Activated CD4-positive, CD25-positive, alpha-beta regulatory T cell treated with anti-CD3 and anti-CD28 coated beads, Interleukin-2, amount 50 U/mL, for 24 hours (primary cell): ENCODE measurements around the gene RANBP17.
"Not testable (repeated sequence)": the region's sequence is repeated elsewhere in the genome, so short reads cannot be mapped to it uniquely, and the experiment has no call there.

Experiments used
- ATAC-seq, 2 donors: fragments of 150-1000 bp; cut with Tn5 transposase; one replicate each; pipeline ENCODE4 v1.10.0; 2021; ENCODE audit warnings: mild to moderate bottlenecking in 1 of 2, moderate library complexity in 1 of 2

RANBP17 gene

DNA sequence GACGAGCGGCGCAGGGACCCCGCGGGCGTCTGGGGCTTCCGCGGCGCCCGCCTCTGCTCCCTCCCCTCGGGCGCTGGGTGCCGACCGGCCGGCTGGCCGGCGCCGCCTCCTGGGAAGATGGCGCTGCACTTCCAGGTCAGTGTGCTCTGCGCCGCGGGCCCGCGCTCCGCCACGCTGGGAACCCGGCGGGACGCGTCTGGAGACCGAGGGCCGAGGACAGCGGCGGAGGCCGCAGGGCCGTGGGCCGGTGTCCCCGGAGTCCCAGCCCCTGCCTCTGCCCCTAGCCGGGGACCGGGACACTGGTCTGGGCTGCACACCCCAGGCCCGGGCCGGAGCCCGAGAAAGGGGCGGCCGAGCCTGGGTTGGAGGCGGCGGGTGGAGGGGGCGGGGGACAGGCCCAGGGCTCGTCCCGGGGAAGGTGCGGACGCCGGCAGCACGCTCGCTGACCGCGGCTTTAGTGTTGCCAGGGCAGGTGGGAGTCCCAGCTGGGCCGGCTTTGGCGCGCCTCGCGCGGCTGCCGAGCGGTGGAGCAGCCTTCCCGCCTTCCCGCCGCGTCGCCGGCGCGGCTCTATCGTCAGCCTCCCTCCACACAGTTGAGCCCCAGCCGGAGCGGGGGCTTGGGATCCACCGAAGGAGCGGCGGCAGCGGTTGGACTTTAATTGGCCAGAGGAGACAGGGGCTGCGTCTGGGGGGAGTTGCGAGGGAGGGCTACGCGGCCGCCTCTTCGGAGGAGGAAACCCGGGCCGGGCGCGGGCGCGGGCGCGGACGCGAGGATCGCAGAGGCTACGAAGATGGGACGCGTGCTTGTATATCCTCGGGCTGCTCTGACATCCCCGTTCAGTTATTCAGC lies at the start of gene RANBP17:
Gene RANBP17, plus strand, starts transcription at position 102 of the 850 bp plus-strand sequence.
- ATAC-seq: no peak

GRCh38 chr5:170813231-170813630 lies 48.6 kb upstream of the RANBP17 start:
- no peak for ATAC-seq

- ATAC-seq: no peak
Observed at GRCh38 chr5:170817195-170817594, 44.6 kb upstream of the RANBP17 start.

DNA sequence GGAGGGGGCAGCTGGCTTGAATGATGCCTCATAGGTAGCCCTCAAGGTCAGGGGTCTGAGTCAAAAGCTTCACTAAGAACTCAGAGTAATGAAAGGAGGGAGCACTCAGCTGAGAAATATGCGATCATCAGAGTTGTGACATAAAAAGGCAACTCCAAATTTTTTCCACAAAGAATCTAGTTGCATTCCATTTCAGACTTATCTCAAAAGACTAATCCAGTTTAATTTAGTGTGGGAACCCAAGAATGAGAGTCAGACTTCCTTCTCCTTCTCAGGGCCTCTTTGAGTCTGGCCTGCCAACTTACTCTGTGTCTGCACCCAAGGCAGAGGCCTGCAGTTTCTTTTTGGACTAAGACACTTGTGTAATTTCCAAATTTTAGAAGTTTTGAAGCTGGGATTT lies 43.6 kb upstream of the RANBP17 start:
- no peak for ATAC-seq

DNA sequence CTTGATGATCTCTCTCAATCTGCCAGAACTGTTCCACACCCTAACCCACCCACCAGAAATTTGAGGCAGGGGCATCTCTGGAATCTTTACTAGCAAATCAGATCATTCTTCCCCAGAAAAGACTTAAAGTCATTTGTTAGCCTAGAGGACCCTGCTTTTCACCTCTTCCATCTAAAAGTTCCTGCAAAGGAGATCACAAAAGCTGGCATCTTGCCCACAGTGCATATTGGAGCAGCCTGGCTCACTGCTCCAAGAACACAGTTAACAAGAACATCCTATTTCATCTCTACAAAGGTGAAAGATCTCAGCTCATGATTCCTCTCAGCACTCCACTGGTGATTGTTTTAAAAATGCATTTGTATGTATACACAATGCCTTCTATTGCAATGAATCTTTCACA lies 42.0 kb upstream of the RANBP17 start:
- ATAC-seq: no peak

DNA sequence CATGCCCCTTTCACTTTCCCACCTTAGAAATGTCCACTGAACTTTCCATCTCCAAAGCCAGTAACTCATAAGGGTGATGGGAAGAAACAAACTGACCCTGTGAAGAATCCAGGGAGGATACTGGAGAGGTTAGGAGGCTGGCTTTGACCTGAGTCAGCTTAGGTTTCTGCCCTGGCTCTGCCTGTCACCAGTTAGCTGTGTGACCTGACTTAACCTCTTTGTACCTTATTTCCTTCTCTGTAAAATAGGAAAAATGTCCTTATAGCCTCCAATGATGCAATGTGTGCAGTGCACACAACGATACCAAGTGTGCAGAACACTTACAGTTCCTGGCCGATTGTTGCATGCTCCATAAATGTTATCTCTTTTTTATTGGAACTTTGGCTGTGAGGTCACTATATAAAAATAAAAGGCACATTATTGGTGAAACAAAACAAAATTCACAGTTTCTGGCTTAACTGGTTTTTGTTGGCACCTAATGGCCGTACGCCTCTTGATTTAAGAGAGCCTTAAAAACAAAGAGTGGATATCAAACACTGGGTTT lies 40.5 kb upstream of the RANBP17 start:
- ATAC-seq: no peak

- ATAC-seq: no peak
Observed at GRCh38 chr5:170826117-170826516, 35.7 kb upstream of the RANBP17 start.

GRCh38 chr5:170832241-170832640 lies 29.6 kb upstream of the RANBP17 start:
- ATAC-seq: no peak

- ATAC-seq: not testable (repeated sequence)
Observed at GRCh38 chr5:170833981-170834380, 27.8 kb upstream of the RANBP17 start.

GRCh38 chr5:170836226-170836625 lies 25.6 kb upstream of the RANBP17 start:
- ATAC-seq: no peak

DNA sequence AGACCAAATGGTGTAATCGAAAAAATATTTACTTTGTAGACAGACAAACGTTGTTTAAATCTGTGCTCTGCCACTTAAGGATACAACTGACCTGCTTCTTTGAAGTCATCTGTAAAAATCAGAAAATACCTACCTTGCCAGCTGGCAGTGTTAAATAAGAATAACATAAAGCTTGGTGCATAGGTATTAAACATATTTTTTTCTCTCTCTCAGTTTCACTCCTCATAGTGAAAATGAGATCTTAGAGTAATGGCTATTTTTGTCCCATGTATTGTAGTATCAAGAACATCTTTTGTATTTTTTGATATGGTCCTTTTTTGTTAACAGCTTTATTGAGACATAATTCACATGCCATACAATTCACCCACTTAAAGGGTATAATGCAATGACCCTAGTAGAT lies 17.9 kb upstream of the RANBP17 start:
- no peak for ATAC-seq

DNA sequence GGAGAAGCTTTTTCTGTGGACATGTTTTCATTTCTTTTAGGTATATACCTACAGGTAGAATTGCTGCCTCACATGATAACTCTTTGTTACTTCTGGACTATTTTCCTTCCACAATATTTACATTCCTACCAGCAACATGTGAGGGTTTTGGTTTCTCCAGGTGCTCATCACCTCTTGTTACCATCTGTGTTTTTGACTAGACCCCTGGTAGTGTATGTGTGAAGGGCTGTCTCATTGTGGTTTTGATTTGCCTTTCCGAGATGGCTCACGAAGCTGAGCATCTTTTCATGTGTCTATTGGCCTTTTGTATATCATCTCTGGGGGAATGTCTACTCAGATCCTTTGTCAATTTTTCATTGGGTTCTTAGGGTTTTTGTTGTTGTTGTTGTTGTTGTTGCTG lies 17.2 kb upstream of the RANBP17 start:
- no peak for ATAC-seq

- no peak for ATAC-seq
Observed at GRCh38 chr5:170846416-170846815, 15.4 kb upstream of the RANBP17 start.

GRCh38 chr5:170846846-170847245 lies 15.0 kb upstream of the RANBP17 start:
- no peak for ATAC-seq

DNA sequence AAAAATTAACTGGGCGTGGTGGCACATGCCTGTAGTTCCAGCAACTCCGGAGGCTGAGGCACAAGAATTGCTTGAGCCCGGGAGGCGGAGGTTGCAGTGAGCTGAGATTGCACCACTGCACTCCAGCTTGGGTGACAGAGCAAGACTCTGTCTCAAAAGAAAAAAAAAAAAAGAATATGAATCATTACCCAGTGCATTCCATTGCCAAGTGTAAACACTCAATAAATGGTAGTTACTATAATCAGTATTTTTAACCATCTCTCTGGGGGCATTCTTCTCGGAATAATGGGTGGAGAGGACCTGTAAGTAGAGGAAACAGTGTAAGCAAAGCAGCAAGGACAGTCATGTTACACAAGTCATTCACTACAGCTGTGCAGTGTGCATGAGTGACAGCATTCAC lies 13.8 kb upstream of the RANBP17 start:
- no peak for ATAC-seq

GRCh38 chr5:170849374-170849773 lies 12.4 kb upstream of the RANBP17 start:
- ATAC-seq: no peak

GRCh38 chr5:170854566-170854965 lies 7.3 kb upstream of the RANBP17 start:
- ATAC-seq: no peak

DNA sequence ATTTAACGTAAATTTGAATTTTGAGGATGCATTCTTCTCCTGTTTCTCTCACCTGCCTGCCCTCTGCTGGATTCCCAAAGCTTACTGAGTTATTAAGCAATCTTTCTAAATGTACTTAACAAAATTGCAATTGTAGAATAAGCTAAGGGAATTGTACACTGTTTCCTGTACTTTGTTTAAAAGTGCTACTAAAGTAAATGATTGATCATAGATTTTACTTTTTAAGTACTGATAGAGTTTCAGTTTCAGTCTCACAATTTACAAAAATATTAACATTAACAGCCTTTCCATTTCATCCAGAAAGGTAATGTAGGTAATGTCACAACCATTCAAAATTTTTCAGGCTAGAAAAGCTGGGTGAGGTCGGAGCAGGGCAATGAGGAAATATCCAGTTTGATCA lies 4.8 kb upstream of the RANBP17 start:
- no peak for ATAC-seq

DNA sequence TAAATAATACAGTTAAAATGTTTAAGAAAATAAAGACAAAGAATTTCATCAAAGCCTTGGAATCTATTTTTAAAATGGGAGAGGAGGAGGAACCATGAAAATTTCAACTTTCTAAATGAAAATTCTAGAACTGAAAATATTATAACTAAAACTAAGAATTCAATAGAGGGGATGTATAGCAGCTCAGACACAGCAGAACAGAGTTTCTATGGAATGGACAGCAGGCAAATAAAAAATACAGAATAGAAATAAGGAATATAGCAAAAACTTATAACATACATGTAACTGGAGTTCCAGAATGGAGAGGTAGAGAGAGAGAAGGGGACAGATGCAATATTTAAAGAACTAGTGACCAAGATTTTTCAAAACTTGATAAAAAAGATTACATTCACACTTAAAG lies 1.4 kb upstream of the RANBP17 start:
- ATAC-seq: no peak

- ATAC-seq: no peak
Observed at GRCh38 chr5:170860818-170861666, 776 bp upstream of the RANBP17 start.

- ATAC-seq: no peak
Observed at GRCh38 chr5:170861667-170861916, 226 bp upstream of the RANBP17 start.

- ATAC-seq: no peak
Observed at GRCh38 chr5:170863646-170864045, 1.8 kb downstream of the RANBP17 start.

GRCh38 chr5:170865622-170866021 lies 3.8 kb downstream of the RANBP17 start:
- no peak for ATAC-seq

DNA sequence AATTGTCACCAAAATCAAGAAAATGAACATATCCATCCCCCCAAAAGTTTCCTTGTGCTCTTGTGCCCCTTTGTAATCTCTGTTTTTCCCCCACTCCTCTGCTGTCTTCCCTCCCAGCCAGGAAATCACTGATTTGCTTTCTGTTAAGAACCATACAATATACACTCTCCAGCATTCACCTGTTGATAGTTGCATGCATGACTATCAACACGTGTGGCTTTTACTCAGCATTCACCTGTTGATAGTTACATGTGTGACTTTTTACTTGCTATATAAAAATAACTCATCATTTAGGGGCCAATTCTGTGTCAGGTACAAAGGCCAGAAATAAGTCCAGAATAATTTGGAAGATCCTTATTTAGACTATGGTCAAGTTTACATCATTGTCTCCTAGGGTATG lies 6.0 kb downstream of the RANBP17 start:
- ATAC-seq: no peak
